MCF 10A (cell line): ENCODE data around the gene ZBTB34. TPM values are rescaled to one million over a fixed set of nuclear protein-coding genes. Genes with fewer than 3 reads are reported as not detected.

Source experiments
- BruUV-seq: library from RNA; stranded (reverse); fragments of 400-500 nt; replicated peaks from 2 replicates; lab custom pipeline; 2021; lab: Mats Ljungman, UMichigan
- CTCF ChIA-PET: fragments of 300-600 bp; sonication (Branson Sonifier 250); formaldehyde crosslinking; extraction: SDS; loops from one replicate; lab custom pipeline; 2021; ENCODE audit warnings: antibody characterized with exemption, inconsistent platforms; lab: Yijun Ruan, JAX
- POLR2A ChIA-PET: fragments of 300-600, 350-650 bp; sonication (Branson Sonifier 250); formaldehyde crosslinking; extraction: SDS; loops from one replicate; lab custom pipeline; 2020; ENCODE audit warnings: antibody characterized with exemption, inconsistent platforms; lab: Yijun Ruan, JAX
- DNase-seq: peaks from one replicate; pipeline ENCODE4 v3.0.0-alpha.2; 2018; ENCODE audit not compliant: unreplicated experiment
- H3K27ac Mint-ChIP-seq: one replicate; pipeline ENCODE4 v1.8.0; 2022; ENCODE audit warnings: mild to moderate bottlenecking, low read depth, mixed read lengths; ENCODE audit not compliant: unreplicated experiment
- H3K27me3 Mint-ChIP-seq: one replicate; pipeline ENCODE4 v1.8.0; 2022; ENCODE audit warnings: mixed read lengths; ENCODE audit not compliant: insufficient read depth, unreplicated experiment
- H3K36me3 Mint-ChIP-seq: one replicate; pipeline ENCODE4 v1.8.0; 2022; ENCODE audit warnings: mild to moderate bottlenecking, moderate library complexity, mixed read lengths; ENCODE audit not compliant: insufficient read depth, unreplicated experiment
- H3K4me1 Mint-ChIP-seq: one replicate; pipeline ENCODE4 v1.8.0; 2022; ENCODE audit warnings: mixed read lengths; ENCODE audit not compliant: insufficient read depth, unreplicated experiment
- H3K4me3 Mint-ChIP-seq: one replicate; pipeline ENCODE4 v1.8.0; 2022; ENCODE audit warnings: mild to moderate bottlenecking, moderate library complexity, mixed read lengths; ENCODE audit not compliant: unreplicated experiment
- H3K9me3 Mint-ChIP-seq: one replicate; pipeline ENCODE4 v1.8.0; 2022; ENCODE audit warnings: mixed read lengths; ENCODE audit not compliant: unreplicated experiment
- intact Hi-C: fragments of 100-400 bp; cut with micrococcal nuclease; formaldehyde crosslinking; loops from 2 replicates; pipeline ENCODE4 v1.14.1; 2022
- total RNA-seq: library from RNA; stranded (reverse); gene quantifications from 2 replicates; pipeline ENCODE4 v1.2.3, GENCODE V29; 2022
- TF ChIP-seq, protein P1 (sequence below): fragments of 200-600 bp; IDR thresholded peaks from one replicate; pipeline ENCODE4 v1.8.0; 2022; ENCODE audit warnings: antibody characterized with exemption, mild to moderate bottlenecking; ENCODE audit not compliant: unreplicated experiment

The ZBTB34 gene
- total RNA-seq, 1 experiment from 2014 or later = 4.6 TPM

GRCh38 chr9:126886034-126886822, 25.8 kb downstream of the ZBTB34 start:
- Mint-ChIP-seq H3K27ac (no peak overlapping the region), H3K4me3 (no peak overlapping the region), H3K4me1 (no peaks in the 10 kb centered on the region), H3K36me3 (peaks cover 7% of the 10 kb centered on the region), H3K27me3 (no peaks in the 10 kb centered on the region), H3K9me3 (no peaks in the 10 kb centered on the region)
- no TSS peak for BruUV-seq
- intact Hi-C loops = no loop called here
- CTCF ChIA-PET = interaction anchor here (0.6 kb wide), 1 partner anchor 84 kb away, joined by 3 read pairs; no protein-coding TSS in a partner anchor
- DNase-seq = no peak
- POLR2A ChIA-PET = interaction anchor here (1.0 kb wide), 1 partner anchor 8 kb away, joined by 4 read pairs; no protein-coding TSS in a partner anchor
- TF ChIP-seq, protein P1, sequence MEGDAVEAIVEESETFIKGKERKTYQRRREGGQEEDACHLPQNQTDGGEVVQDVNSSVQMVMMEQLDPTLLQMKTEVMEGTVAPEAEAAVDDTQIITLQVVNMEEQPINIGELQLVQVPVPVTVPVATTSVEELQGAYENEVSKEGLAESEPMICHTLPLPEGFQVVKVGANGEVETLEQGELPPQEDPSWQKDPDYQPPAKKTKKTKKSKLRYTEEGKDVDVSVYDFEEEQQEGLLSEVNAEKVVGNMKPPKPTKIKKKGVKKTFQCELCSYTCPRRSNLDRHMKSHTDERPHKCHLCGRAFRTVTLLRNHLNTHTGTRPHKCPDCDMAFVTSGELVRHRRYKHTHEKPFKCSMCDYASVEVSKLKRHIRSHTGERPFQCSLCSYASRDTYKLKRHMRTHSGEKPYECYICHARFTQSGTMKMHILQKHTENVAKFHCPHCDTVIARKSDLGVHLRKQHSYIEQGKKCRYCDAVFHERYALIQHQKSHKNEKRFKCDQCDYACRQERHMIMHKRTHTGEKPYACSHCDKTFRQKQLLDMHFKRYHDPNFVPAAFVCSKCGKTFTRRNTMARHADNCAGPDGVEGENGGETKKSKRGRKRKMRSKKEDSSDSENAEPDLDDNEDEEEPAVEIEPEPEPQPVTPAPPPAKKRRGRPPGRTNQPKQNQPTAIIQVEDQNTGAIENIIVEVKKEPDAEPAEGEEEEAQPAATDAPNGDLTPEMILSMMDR = no peak

DNA sequence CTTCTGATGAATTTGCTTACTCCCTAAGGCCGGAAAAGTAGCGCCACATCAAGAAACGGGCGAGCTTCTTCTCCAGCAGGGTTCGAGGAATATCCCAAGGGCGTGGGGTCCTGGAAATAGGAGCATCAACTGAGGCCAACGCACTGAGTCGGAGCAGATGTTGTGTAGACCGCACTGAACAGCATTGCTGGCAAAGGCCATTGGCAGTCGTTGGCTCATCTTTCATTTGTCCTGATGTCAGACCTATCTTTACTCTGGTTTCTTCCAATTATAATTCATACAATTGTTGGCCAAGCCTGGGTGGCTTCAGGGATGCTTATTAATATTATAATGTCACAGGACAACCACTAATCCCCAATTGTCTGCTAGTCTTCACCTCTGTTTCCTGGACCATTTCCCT, 26.5 kb downstream of the ZBTB34 start:
- POLR2A ChIA-PET = interaction anchor here (0.9 to 1.0 kb wide), 2 partner anchors 8 to 17 kb away, joined by 4 to 5 read pairs; no protein-coding TSS in a partner anchor
- BruUV-seq = no TSS peak
- no peaks in the 10 kb centered on the region for H3K27me3 Mint-ChIP-seq

GRCh38 chr9:126891676-126892075, 31.2 kb downstream of the ZBTB34 start:
- ChIA-PET CTCF (interaction anchor here (0.6 to 0.7 kb wide), 2 partner anchors 292 to 1721 kb away, joined by 3 read pairs; no protein-coding TSS in a partner anchor), POLR2A (no interaction called here)
- no peak for DNase-seq
- Mint-ChIP-seq H3K4me1 (no peaks in the 10 kb centered on the region), H3K4me3 (no peak overlapping the region), H3K27ac (no peak overlapping the region), H3K27me3 (no peaks in the 10 kb centered on the region), H3K9me3 (no peaks in the 10 kb centered on the region), H3K36me3 (no peaks in the 10 kb centered on the region)
- intact Hi-C loops = no loop called here
- TF ChIP-seq, protein P1 = no peak
- no TSS peak for BruUV-seq

More for the DNA sequence above, 26.5 kb downstream of the ZBTB34 start:
- DNase-seq = no peak
- H3K27ac Mint-ChIP-seq = no peak overlapping the region
- CTCF ChIA-PET = no interaction called here
- no peak overlapping the region for H3K4me3 Mint-ChIP-seq
- peaks cover 7% of the 10 kb centered on the region for H3K36me3 Mint-ChIP-seq
- H3K9me3 Mint-ChIP-seq = no peaks in the 10 kb centered on the region
- intact Hi-C loops = no loop called here
- TF ChIP-seq, protein P1 = no peak
- no peaks in the 10 kb centered on the region for H3K4me1 Mint-ChIP-seq

- Mint-ChIP-seq H3K36me3 (no peaks in the 10 kb centered on the region), H3K9me3 (no peaks in the 10 kb centered on the region), H3K4me1 (no peaks in the 10 kb centered on the region), H3K4me3 (no peak overlapping the region), H3K27me3 (no peaks in the 10 kb centered on the region), H3K27ac (no peak overlapping the region)
- no peak for DNase-seq
- TF ChIP-seq, protein P1 = no peak
- ChIA-PET CTCF (interaction anchor here (0.6 kb wide), 1 partner anchor 109 kb away, joined by 4 read pairs; no protein-coding TSS in a partner anchor), POLR2A (no interaction called here)
- intact Hi-C loops = no loop called here
- BruUV-seq = no TSS peak
Measured at GRCh38 chr9:126893079-126893478, 32.6 kb downstream of the ZBTB34 start.
